ENCODE measurements around the gene SEMA6A.

The SEMA6A gene

GRCh38 chr5:116574367-116575325 lies at the start of gene SEMA6A:
SEMA6A (minus strand) TSS chr5:116574823; CDS start chr5:116504944, 69,879 bp downstream.
- peak; percentile 65 for DNase-seq

- no peak for DNase-seq
Measured at GRCh38 chr5:116622375-116623050, 47.9 kb upstream of the SEMA6A start.

- no peak for DNase-seq
Measured at GRCh38 chr5:116621599-116621998, 47.0 kb upstream of the SEMA6A start.

- DNase-seq = no peak
Measured at GRCh38 chr5:116616876-116617275, 42.3 kb upstream of the SEMA6A start.

GRCh38 chr5:116614603-116614920 lies 39.9 kb upstream of the SEMA6A start:
- DNase-seq = no peak

- no peak for DNase-seq
Measured at GRCh38 chr5:116613445-116613844, 38.8 kb upstream of the SEMA6A start.

GRCh38 chr5:116612431-116612830 lies 37.8 kb upstream of the SEMA6A start:
- no peak for DNase-seq

- DNase-seq = no peak
Measured at GRCh38 chr5:116605310-116606070, 30.9 kb upstream of the SEMA6A start.

GRCh38 chr5:116604805-116605204 lies 30.2 kb upstream of the SEMA6A start:
- no peak for DNase-seq

GRCh38 chr5:116600876-116601275 lies 26.3 kb upstream of the SEMA6A start:
- DNase-seq = no peak

GRCh38 chr5:116598911-116599310 lies 24.3 kb upstream of the SEMA6A start:
- no peak for DNase-seq

GRCh38 chr5:116595498-116595897 lies 20.9 kb upstream of the SEMA6A start:
- DNase-seq = no peak

GRCh38 chr5:116593340-116593739 lies 18.7 kb upstream of the SEMA6A start:
- no peak for DNase-seq

- no peak for DNase-seq
Measured at GRCh38 chr5:116585227-116585626, 10.6 kb upstream of the SEMA6A start.

- no peak for DNase-seq
Measured at GRCh38 chr5:116583862-116584222, 9.2 kb upstream of the SEMA6A start.

GRCh38 chr5:116583085-116583861 lies 8.7 kb upstream of the SEMA6A start:
- no peak for DNase-seq

- no peak for DNase-seq
Measured at GRCh38 chr5:116581910-116582309, 7.3 kb upstream of the SEMA6A start.

GRCh38 chr5:116579144-116579543 lies 4.5 kb upstream of the SEMA6A start:
- no peak for DNase-seq

GRCh38 chr5:116578676-116579075 lies 4.1 kb upstream of the SEMA6A start:
- DNase-seq = no peak

- DNase-seq = no peak
Measured at GRCh38 chr5:116577064-116577788, 2.6 kb upstream of the SEMA6A start.

GRCh38 chr5:116576053-116576713 lies 1.6 kb upstream of the SEMA6A start:
- no peak for DNase-seq

Data from MV-4-11 (cell line).